Activated CD8-positive, alpha-beta T cell treated with anti-CD3 and anti-CD28 coated beads for 36 hours (primary cell): ENCODE data around the gene MYL12B. TPM values are rescaled to one million over a fixed set of nuclear protein-coding genes. Genes with fewer than 3 reads are reported as not detected.

ENCODE experiments used
- ATAC-seq: fragments of 200-7000 bp; cut with Tn5 transposase; one replicate; pipeline ENCODE4 v1.10.0; 2021; ENCODE audit warnings: mild to moderate bottlenecking, moderate library complexity
- CTCF ChIA-PET: fragments of 350-600 bp; sonication (Branson Sonifier 250); formaldehyde crosslinking; loops from one replicate; lab custom pipeline; 2021; ENCODE audit warnings: antibody characterized with exemption; lab: Charles Lee
- POLR2A ChIA-PET: fragments of 350-600 bp; sonication (Branson Sonifier 250); formaldehyde crosslinking; loops from one replicate; lab custom pipeline; 2021; ENCODE audit warnings: antibody characterized with exemption; lab: Charles Lee
- DNase-seq: peaks from one replicate; pipeline ENCODE4 v3.0.0-alpha.2; 2020
- H3K27ac Mint-ChIP-seq: one replicate; pipeline ENCODE4 v1.8.0; 2021; ENCODE audit warnings: mild to moderate bottlenecking, mixed read lengths
- H3K27me3 Mint-ChIP-seq: one replicate; pipeline ENCODE4 v1.8.0; 2021; ENCODE audit warnings: mixed read lengths
- H3K36me3 Mint-ChIP-seq: one replicate; pipeline ENCODE4 v1.8.0; 2021; ENCODE audit warnings: low read depth, mixed read lengths
- H3K4me1 Mint-ChIP-seq: one replicate; pipeline ENCODE4 v1.8.0; 2021; ENCODE audit warnings: low read depth, mixed read lengths
- H3K4me3 Mint-ChIP-seq: one replicate; pipeline ENCODE4 v1.8.0; 2021; ENCODE audit warnings: mild to moderate bottlenecking, moderate library complexity, mixed read lengths
- H3K9me3 Mint-ChIP-seq: one replicate; pipeline ENCODE4 v1.8.0; 2021; ENCODE audit warnings: mixed read lengths
- CTCF ChIP-seq: fragments of 200-600 bp; IDR thresholded peaks from one replicate; pipeline ENCODE4 v1.8.0; 2022; ENCODE audit warnings: antibody characterized with exemption, mild to moderate bottlenecking
- intact Hi-C: fragments of 100-400 bp; cut with micrococcal nuclease; formaldehyde crosslinking; loops from one replicate; pipeline ENCODE4 v1.10.0; 2022
- total RNA-seq, 2 experiments: library from RNA; stranded (reverse); gene quantifications; one replicate each; pipeline ENCODE4 v1.2.3, GENCODE V29; 2021

The MYL12B gene
- total RNA-seq, 2 experiments from 2014 or later: 243 to 264 TPM

DNA sequence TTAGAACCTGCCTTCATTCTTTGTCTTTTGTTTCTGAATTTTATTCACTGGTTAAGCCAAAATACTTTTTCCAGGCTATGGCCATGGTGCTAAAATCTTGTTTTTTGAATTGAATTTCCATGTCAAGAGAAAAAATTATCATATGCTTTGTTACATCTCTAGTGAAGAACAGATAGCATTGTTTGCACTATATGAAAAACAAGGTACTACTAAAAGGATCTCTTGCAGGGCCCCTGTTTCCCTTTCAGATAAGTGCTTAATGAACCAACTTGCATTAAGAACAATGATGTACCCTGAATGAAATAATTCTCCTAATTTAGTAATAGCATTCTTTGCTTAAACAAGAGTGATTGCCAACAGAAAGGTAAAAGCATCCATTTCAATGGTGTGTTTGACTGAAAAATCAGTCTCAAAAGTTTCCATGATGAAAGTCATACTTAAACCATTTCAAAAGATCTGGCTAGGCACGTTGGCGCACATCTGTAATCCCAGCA lies 4.3 kb upstream of the MYL12B start:
- intact Hi-C loops: no loop called here
- ATAC-seq (no peak), DNase-seq (no peak)
- Mint-ChIP-seq H3K27me3 (no peaks in the 10 kb centered on the region), H3K27ac (peak overlapping the region; percentile 63), H3K36me3 (peaks cover 55% of the 10 kb centered on the region), H3K9me3 (no peaks in the 10 kb centered on the region), H3K4me3 (no peak overlapping the region), H3K4me1 (peaks cover 64% of the 10 kb centered on the region)
- no peak for TF ChIP-seq CTCF
- CTCF ChIA-PET: no interaction called here
- POLR2A ChIA-PET: no interaction called here

- peak; percentile 1 for ATAC-seq
Observed at GRCh38 chr18:3260995-3261372, 949 bp upstream of the MYL12B start.

DNA sequence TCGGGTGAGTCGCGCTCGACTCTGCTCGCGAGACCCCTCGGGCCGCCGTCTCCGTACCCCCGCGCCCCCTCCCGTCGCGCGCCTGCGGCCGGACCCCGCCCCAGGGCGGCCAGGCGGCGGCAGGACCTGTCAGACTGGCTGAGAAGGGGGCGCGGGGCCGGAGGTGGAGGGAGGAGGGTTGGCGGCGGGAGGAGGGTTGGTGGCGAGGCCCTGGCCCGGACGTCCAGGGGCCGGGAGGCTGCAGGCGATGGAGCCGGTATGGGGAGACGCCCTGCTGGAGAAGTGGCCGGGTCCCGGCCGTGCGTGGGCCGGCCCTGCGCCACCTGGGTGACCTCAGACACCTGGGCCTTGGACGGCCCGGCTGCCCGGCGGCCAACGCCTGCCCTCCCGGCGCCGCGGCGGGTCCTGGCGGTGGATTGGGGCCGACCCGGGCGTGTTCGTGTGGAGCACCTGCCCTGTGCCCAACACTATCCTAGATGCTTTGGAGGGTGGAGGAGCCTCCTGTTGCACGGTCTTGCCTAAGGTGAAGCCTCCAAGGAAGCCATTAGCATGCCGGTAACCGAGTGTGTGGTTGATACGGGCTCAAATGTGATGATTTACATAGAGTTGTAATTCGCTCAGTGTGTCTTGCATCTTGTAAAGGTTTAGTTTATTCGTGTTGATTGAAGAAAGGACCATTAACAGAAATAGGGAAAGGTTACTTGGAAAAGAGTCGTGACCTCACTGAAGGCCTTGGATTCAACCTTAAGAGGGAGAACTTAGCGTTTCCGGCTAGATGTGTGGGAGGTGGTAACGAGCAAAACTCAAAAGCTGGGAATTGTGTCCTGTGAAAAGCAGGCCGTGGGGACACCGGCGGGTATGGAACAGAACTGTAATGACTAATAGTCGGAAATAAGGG lies 550 bp downstream of the MYL12B start:
- H3K4me3 Mint-ChIP-seq: peak overlapping the region; percentile 91
- POLR2A ChIA-PET: interaction anchor here (0.7 to 2.9 kb wide), 10 partner anchors 11 to 343 kb away, joined by 3 to 34 read pairs (median 4); partner anchors contain the start of gene MYL12A
- H3K36me3 Mint-ChIP-seq: peaks cover 25% of the 10 kb centered on the region
- DNase-seq: peak; percentile 53
- peaks cover 59% of the 10 kb centered on the region for H3K4me1 Mint-ChIP-seq
- H3K27me3 Mint-ChIP-seq: no peaks in the 10 kb centered on the region
- H3K27ac Mint-ChIP-seq: peak overlapping the region; percentile 99
- intact Hi-C loops: loop anchor here (5.0 kb wide), 2 partner anchors 190 to 690 kb away; partner anchors contain the start of genes METTL4, NDC80 and TGIF1
- H3K9me3 Mint-ChIP-seq: no peaks in the 10 kb centered on the region
- ATAC-seq: peak; percentile 25
- TF ChIP-seq CTCF: no peak
- CTCF ChIA-PET: interaction anchor here (0.7 to 2.8 kb wide), 8 partner anchors 10 to 403 kb away, joined by 3 to 16 read pairs (median 5); partner anchors contain the start of gene MYL12A

More at GRCh38 chr18:3260995-3261372, 949 bp upstream of the MYL12B start:
- no peak for TF ChIP-seq CTCF
- H3K27ac Mint-ChIP-seq: peak overlapping the region; percentile 99
- no peaks in the 10 kb centered on the region for H3K9me3 Mint-ChIP-seq
- intact Hi-C loops: loop anchor here (5.0 kb wide), 2 partner anchors 191 to 689 kb away; partner anchors contain the start of genes METTL4, NDC80 and TGIF1
- peak overlapping the region; percentile 91 for H3K4me3 Mint-ChIP-seq
- DNase-seq: no peak
- ChIA-PET CTCF (interaction anchor here (0.6 to 2.8 kb wide), 4 partner anchors 9 to 37 kb away, joined by 3 to 16 read pairs (median 6); partner anchors contain the start of gene MYL12A), POLR2A (interaction anchor here (0.5 to 2.9 kb wide), 8 partner anchors 9 to 345 kb away, joined by 3 to 34 read pairs (median 4); partner anchors contain the start of gene MYL12A)
- no peaks in the 10 kb centered on the region for H3K27me3 Mint-ChIP-seq
- peaks cover 37% of the 10 kb centered on the region for H3K36me3 Mint-ChIP-seq
- H3K4me1 Mint-ChIP-seq: peaks cover 57% of the 10 kb centered on the region

- H3K4me1 Mint-ChIP-seq: peaks cover 57% of the 10 kb centered on the region
- POLR2A ChIA-PET: interaction anchor here (0.7 to 2.2 kb wide), 7 partner anchors 12 to 342 kb away, joined by 3 to 10 read pairs (median 4); no protein-coding TSS in a partner anchor
Observed at GRCh38 chr18:3263132-3263700, 1.3 kb downstream of the MYL12B start.

More at GRCh38 chr18:3263132-3263700, 1.3 kb downstream of the MYL12B start:
- Mint-ChIP-seq H3K4me3 (peak overlapping the region; percentile 91), H3K27me3 (no peaks in the 10 kb centered on the region), H3K27ac (peak overlapping the region; percentile 91), H3K9me3 (no peaks in the 10 kb centered on the region), H3K36me3 (peaks cover 18% of the 10 kb centered on the region)
- ATAC-seq (no peak), DNase-seq (no peak)
- no peak for TF ChIP-seq CTCF
- intact Hi-C loops: loop anchor here (5.0 kb wide), 2 partner anchors 189 to 691 kb away; partner anchors contain the start of genes METTL4, NDC80 and TGIF1
- CTCF ChIA-PET: interaction anchor here (0.7 to 1.7 kb wide), 10 partner anchors 11 to 402 kb away, joined by 3 to 16 read pairs (median 3); no protein-coding TSS in a partner anchor
